Activated gamma-delta T cell treated with anti-CD3 and anti-CD28 coated beads, Interleukin-2, amount 50 U/mL, for 16 hours (primary cell): Measurements from ENCODE around the gene TEX14.

Source experiments
- DNase-seq: peaks from one replicate; pipeline ENCODE4 v3.0.0-alpha.2; 2020; ENCODE audit warnings: low read depth

The TEX14 gene

DNA sequence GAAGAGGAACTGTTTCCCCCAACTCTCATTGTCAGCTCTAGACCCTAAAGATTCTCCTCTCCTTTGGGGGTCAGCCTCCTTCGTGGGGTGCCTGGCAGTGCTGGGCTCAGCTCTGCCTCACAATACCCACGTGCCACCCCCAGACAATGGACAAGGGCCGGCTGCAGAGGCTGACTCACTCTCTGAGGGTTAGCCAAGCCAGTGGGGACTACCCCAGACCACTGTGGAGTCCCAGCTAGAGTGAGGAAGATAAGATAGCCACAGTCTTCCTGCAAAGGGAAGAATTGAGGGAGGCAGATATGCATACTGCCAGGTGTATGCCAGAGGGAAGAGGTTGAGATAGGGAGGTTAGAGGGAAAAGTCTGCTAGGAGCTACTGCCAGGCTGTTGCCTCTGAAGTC, 163.9 kb downstream of the TEX14 start:
- DNase-seq, result no peak

- DNase-seq, result no peak
Measured at GRCh38 chr17:58527306-58527705, 164.5 kb downstream of the TEX14 start.

DNA sequence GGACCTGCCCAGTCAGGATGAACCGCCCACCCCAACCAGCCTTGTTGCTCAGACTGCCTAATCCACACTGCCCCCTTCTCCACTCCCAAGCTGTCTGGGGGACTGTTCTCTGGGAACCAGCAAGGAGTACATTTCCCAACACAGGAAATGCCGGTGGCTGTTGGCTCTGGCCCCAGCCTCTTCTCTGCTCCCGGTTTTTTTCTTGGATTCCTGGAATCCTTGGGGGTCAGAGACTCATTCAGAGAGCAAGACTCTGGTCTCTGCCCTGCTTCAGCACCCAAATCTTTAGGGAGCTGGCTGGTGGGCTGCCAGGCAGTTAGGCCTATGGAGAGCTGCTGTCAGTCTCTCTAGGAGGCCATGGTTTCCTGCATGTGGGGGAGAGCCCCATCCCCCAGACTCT, 166.6 kb downstream of the TEX14 start:
- no peak for DNase-seq

- no peak for DNase-seq
Measured at GRCh38 chr17:58521680-58522079, 170.2 kb downstream of the TEX14 start.

- no peak for DNase-seq
Measured at GRCh38 chr17:58520843-58521430, 170.9 kb downstream of the TEX14 start.

- DNase-seq, result peak; percentile 99
Measured at GRCh38 chr17:58517928-58518609, 173.8 kb downstream of the TEX14 start.

DNA sequence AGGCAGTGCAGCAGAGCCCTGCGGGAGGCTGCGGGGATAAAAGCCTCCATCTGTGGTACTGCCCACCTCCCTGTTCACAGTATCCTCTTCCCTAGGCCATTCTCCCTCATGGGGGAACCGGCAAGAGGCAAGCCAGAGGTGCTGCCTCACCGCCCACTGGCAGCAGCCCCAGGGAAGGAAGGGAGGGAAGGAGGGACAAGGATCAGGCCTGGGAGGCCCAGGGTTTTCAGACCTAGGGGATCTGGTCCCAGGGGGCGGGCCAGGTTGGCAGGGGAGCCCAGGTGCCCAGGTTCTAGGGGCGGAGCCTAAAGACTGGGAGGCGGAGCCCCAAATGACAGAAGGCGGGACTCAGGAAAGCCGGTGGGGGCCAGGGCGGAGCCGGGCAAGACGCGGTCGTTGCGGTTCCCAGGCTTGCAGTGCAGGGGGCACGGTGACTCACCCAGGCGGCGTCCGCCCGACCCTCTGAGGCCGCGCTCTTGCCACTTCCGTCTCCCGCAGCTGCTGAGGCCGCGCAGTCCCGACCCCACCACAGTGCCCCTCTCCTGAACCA, 174.4 kb downstream of the TEX14 start:
- DNase-seq, result no peak

GRCh38 chr17:58516644-58517377, 175.0 kb downstream of the TEX14 start:
- no peak for DNase-seq

- DNase-seq, result no peak
Measured at GRCh38 chr17:58515286-58515685, 176.6 kb downstream of the TEX14 start.

GRCh38 chr17:58514770-58515157, 177.1 kb downstream of the TEX14 start:
- no peak for DNase-seq

DNA sequence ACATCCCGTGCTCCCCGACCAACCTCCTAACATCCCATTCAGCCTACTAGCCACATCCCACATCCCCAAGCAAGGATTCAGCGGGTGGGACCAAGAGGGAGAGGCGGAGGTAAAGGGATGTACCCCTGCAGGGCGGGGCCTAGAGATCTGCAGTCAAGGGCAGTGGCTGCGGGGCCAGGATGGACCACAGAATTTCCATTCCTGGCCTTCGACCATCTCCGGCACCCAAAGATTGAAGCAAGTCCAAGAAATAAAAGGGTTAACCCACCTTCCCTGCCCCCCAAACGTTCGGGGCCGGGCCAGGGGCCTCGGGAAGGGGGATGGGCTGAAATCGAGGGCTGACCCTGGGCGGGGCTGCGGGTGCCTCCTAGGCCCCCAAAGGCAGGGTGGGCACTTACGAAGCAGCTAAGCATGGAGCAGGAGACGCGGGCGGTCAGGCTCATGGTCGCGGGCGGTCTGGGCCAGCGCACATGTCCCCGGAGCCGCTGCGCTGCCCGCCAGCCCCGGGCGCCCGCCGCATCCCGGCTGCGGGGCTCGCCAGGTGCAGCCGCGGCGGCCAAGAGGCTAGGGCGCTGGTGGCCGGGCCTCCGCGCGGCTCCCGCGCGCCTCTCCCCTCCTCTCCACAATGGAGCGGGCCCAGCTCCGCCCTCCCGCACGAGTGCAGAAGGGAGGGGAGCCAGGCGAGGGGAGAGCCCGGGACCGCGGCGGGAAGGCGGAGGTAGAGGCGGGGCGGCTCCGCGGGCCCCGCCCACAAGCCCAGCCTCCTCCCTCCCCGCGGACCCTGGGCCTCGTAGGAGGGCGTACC, 177.7 kb downstream of the TEX14 start, which contains the start of gene MTMR4:
MTMR4 (minus strand) TSS at position 674 of the 805 bp plus-strand sequence; CDS start at position 443, 231 bp downstream.
- peak; percentile 57 for DNase-seq

DNA sequence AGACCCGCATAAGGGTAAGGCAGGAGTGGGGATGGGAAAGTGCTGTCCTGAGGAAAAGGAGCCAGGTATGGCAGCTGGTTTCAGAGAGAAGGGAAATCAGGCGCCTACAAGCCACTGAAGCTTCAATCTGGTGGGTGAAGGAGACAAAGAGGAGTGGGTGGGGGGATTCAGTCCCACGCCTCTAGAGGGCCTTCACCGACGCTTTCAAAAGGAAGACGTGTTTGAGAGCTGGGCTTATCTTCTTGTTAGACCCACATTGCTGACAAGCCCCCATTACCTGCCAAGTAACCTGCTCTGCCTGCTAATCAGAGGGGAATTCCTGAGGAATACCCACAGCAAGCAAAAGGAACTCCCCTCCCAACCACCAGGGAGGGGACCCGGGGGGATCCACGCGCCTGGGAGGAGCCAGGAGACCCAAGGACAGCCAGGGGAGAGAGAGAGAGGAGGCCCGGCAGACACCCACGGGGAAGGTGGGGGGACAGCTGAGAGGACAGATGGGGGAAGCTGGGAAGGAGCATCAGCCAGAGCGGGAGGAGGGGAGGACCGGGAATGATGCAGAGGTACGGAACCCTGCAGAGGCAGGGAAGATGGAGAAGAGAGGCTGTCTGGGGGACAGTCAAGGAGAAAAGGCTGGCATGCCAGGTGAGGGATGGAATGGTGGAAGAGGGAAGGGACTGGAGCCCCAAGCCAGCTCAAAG, 178.4 kb downstream of the TEX14 start:
- DNase-seq, result no peak

DNA sequence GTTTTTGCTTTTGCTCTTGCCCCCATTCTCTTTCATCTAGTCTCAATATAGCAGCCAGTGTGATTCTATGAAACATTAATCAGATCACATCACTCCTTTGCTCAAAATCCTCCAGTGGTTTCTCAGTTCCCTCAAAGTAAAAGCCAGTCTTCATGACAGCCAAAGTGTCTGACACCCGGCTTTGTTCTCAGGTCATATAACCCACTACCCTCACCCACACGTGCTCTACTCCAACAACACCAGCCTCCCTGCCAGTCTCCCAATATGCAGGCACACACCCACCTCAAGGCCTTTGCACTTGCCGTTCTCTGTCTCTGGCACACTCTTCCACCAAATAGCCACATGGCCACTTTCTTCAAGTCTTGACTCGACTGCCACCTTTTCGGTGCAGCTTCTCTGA, 181.8 kb downstream of the TEX14 start:
- DNase-seq, result no peak

DNA sequence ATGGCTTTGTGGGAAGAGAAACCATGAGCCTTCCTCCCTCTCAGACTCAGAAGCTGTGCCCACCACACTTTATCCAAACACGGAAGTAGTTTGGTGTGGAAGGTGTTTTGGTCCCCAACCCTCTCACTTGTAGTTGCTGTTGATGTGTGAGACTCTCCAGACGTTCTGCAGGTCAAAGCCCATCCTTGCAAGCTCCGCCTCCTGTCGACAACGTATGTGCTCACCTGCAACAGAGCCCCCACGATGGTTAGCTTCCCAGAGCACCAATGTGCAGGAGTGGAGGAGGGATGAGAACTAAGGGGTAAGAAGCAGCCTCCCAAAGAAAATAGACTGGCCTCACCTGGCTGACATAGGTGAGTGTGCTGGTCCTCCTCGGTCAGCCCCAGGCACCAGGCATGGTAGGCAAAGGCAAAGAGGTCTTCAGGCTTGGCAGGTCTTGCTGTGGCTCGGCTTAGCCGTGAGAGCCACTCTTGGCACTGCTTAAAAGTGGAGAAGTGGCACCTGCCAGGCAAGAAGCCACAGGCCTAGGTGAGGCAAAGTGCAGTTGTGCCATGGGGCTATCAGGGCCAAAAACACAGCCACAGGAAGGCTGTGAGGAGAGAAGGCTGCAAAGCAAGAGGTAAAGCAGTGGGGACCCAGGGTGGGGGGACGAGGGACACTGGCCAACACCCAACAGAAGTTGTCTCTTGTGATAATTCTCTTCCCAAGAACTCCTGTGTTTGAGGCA, 183.3 kb downstream of the TEX14 start:
- no peak for DNase-seq

GRCh38 chr17:58507123-58507634, 184.7 kb downstream of the TEX14 start:
- DNase-seq, result no peak
